K562 (cell line): ENCODE results near the gene CHST15. TPM values are rescaled to one million over a fixed set of nuclear protein-coding genes. Genes with fewer than 3 reads are reported as not detected.

Experiments used
- CHD1 ChIP-seq: fragments of 200-600 bp; sonication (generic); IDR thresholded peaks from one replicate; pipeline ENCODE4 v1.6.1; 2012; ENCODE audit warnings: mild to moderate bottlenecking, moderate library complexity, low read length, inconsistent platforms
- MGA ChIP-seq: fragments of 450-650 bp; IDR thresholded peaks from 2 replicates; pipeline ENCODE4 v1.6.1; 2016; ENCODE audit warnings: mild to moderate bottlenecking, moderate library complexity
- NFIC ChIP-seq: fragments of 450-650 bp; IDR thresholded peaks from 2 replicates; pipeline ENCODE4 v1.6.1; 2017; ENCODE audit warnings: mild to moderate bottlenecking, inconsistent platforms
- STAT5A ChIP-seq: IDR thresholded peaks from 2 replicates; pipeline ENCODE4 v1.6.1; 2012; ENCODE audit warnings: low read length, inconsistent platforms, borderline replicate concordance
- polyA plus RNA-seq, 8 experiments: library from polyadenylated mRNA; depleted of rRNA in 4 of 8; stranded (reverse) in 5 of 8; unstranded in 3 of 8; fragments of >200 nt; fragmentation: Nextera tagmentation in 2 of 8; fragmentation: Illumina TruSeq in 1 of 8; extraction: Ambion mirVana in 2 of 8; extraction: Trizol in 1 of 8; gene quantifications; 2 replicates each; pipeline versions ENCODE4 v1.2.1 to v1.2.3, GENCODE V29; 2011 to 2014; ENCODE audit warnings: inconsistent platforms in 1 of 8, missing spikeins in 1 of 8
- total RNA-seq, 7 experiments: library from RNA; depleted of rRNA in 6 of 7; stranded (reverse); fragments of >200 nt in 6 of 7; fragmentation: Illumina TruSeq in 2 of 7; extraction: Trizol in 2 of 7; gene quantifications; 2 replicates each; pipeline versions ENCODE4 v1.2.1 to v1.2.3, GENCODE V29; 2011 to 2021; ENCODE audit warnings: low replicate concordance in 1 of 7
- TF ChIP-seq, protein P1 (sequence below): fragments of 200-600 bp; sonication (generic); IDR thresholded peaks from one replicate; pipeline ENCODE4 v1.6.1; 2012; ENCODE audit warnings: mild to moderate bottlenecking, low read depth, low read length, inconsistent platforms

CHST15 gene
- total and polyA plus RNA-seq, 9 of the 15 experiments (the other 6 are each of a cell fraction or from before 2014, with no cell fraction given) = 0.04 to 0.16 (median 0.08) TPM

DNA sequence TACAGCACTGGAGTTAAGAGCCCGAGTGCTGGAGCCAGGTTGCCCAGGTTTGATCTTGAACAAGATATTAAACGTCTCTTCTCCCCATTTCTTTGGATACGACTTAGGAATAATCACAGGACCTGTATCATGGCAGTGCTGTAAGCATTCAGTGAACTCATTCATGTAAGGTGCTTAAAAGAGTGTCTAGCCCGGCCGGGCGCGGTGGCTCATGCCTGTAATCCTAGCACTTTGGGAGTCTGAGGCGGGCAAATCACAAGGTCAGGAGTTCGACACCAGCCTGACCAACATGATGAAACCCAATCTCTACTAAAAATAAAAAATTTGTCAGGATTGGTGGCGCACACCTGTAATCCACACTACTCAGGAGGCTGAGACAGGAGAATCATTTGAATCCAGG, 40.8 kb downstream of the CHST15 start (continued):
- TF ChIP-seq, protein P1, sequence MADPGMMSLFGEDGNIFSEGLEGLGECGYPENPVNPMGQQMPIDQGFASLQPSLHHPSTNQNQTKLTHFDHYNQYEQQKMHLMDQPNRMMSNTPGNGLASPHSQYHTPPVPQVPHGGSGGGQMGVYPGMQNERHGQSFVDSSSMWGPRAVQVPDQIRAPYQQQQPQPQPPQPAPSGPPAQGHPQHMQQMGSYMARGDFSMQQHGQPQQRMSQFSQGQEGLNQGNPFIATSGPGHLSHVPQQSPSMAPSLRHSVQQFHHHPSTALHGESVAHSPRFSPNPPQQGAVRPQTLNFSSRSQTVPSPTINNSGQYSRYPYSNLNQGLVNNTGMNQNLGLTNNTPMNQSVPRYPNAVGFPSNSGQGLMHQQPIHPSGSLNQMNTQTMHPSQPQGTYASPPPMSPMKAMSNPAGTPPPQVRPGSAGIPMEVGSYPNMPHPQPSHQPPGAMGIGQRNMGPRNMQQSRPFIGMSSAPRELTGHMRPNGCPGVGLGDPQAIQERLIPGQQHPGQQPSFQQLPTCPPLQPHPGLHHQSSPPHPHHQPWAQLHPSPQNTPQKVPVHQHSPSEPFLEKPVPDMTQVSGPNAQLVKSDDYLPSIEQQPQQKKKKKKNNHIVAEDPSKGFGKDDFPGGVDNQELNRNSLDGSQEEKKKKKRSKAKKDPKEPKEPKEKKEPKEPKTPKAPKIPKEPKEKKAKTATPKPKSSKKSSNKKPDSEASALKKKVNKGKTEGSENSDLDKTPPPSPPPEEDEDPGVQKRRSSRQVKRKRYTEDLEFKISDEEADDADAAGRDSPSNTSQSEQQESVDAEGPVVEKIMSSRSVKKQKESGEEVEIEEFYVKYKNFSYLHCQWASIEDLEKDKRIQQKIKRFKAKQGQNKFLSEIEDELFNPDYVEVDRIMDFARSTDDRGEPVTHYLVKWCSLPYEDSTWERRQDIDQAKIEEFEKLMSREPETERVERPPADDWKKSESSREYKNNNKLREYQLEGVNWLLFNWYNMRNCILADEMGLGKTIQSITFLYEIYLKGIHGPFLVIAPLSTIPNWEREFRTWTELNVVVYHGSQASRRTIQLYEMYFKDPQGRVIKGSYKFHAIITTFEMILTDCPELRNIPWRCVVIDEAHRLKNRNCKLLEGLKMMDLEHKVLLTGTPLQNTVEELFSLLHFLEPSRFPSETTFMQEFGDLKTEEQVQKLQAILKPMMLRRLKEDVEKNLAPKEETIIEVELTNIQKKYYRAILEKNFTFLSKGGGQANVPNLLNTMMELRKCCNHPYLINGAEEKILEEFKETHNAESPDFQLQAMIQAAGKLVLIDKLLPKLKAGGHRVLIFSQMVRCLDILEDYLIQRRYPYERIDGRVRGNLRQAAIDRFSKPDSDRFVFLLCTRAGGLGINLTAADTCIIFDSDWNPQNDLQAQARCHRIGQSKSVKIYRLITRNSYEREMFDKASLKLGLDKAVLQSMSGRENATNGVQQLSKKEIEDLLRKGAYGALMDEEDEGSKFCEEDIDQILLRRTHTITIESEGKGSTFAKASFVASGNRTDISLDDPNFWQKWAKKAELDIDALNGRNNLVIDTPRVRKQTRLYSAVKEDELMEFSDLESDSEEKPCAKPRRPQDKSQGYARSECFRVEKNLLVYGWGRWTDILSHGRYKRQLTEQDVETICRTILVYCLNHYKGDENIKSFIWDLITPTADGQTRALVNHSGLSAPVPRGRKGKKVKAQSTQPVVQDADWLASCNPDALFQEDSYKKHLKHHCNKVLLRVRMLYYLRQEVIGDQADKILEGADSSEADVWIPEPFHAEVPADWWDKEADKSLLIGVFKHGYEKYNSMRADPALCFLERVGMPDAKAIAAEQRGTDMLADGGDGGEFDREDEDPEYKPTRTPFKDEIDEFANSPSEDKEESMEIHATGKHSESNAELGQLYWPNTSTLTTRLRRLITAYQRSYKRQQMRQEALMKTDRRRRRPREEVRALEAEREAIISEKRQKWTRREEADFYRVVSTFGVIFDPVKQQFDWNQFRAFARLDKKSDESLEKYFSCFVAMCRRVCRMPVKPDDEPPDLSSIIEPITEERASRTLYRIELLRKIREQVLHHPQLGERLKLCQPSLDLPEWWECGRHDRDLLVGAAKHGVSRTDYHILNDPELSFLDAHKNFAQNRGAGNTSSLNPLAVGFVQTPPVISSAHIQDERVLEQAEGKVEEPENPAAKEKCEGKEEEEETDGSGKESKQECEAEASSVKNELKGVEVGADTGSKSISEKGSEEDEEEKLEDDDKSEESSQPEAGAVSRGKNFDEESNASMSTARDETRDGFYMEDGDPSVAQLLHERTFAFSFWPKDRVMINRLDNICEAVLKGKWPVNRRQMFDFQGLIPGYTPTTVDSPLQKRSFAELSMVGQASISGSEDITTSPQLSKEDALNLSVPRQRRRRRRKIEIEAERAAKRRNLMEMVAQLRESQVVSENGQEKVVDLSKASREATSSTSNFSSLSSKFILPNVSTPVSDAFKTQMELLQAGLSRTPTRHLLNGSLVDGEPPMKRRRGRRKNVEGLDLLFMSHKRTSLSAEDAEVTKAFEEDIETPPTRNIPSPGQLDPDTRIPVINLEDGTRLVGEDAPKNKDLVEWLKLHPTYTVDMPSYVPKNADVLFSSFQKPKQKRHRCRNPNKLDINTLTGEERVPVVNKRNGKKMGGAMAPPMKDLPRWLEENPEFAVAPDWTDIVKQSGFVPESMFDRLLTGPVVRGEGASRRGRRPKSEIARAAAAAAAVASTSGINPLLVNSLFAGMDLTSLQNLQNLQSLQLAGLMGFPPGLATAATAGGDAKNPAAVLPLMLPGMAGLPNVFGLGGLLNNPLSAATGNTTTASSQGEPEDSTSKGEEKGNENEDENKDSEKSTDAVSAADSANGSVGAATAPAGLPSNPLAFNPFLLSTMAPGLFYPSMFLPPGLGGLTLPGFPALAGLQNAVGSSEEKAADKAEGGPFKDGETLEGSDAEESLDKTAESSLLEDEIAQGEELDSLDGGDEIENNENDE = no peak
- TF ChIP-seq NFIC = no peak
- no peak for TF ChIP-seq STAT5A
- TF ChIP-seq CHD1 = no peak
- no peak for TF ChIP-seq MGA
